Right forelimb (tissue), 1 donor: Measurements from ENCODE around the gene PARD3.
"Not testable (repeated sequence)": the region's sequence is repeated elsewhere in the genome, so short reads cannot be mapped to it uniquely, and the experiment has no call there.

Source experiments
- DNase-seq: peaks from one replicate; pipeline ENCODE4 v3.0.0-alpha.2; 2018

Gene PARD3

DNA sequence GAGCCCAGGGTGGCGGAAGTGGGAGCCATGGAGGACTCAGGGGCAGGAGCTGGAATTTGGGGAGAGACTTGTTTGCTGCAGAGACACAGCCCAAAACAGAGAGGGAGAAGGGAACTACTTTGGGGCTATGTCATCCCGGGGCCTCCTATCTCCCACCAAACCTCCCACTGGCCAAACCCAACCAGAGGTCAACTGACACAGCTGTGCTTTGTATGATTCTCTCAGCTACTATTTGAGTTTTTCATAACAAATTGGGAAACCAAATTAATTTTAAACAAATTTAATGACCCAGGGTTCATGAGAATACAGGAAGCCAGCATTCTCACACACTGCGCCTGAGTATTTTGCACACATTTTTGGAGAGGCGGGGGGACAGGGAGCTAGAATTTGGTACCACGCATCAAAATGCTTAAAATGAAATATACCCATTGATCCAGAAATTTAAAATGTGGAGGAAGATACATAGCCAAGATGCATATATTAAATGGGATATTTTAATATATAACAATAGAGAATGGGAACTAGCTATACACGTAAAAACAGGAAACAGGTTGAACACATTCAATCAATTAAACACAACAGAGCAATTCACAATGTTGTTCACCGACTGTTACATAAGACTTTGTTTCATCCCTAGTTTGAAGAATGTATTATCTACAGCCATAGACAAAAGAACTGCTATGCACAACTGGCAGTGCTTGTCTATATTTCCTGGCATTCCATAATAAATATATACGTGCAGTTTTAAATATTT, 105.3 kb downstream of the PARD3 start:
- no peak for DNase-seq

DNA sequence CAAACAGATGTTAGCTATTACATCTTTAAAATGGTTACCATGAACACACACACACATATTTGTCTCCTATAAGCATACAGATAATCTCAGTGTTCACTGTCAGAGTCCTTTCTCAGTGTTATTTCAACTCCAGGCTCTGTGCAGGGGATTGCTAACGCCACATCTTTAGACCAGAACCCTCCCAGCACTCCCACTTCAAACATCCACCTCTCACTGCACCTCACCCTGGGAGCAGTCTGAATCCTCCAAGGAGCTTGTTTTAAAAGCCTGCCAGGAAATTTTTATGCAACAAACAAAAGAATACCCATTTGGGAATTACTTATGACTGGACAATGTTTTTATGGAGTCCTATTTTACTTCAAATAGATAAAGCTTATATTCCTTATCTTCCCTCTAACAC, 107.4 kb downstream of the PARD3 start:
- no peak for DNase-seq

- DNase-seq, result not testable (repeated sequence)
Measured at GRCh38 chr10:34706992-34707391, 108.1 kb downstream of the PARD3 start.

GRCh38 chr10:34706147-34706546, 108.9 kb downstream of the PARD3 start:
- DNase-seq, result no peak

DNA sequence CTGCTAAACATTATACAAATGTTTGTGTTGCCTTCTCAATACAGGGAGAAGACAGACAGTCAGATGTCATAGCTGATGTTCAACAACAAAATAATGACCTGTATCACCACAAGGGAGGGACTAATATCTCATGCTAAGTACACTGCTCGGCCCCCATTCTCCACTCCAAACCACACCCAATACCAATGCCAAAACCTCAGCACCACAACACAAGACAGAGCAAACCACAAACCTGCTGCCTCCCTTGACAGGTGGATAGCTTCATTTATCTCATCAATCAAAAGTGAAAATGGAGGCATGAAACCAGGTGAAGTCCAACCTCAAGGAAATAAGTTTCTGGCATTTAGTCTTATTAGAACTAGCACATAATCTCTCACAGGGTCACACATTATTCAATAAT, 109.5 kb downstream of the PARD3 start:
- DNase-seq, result no peak

DNA sequence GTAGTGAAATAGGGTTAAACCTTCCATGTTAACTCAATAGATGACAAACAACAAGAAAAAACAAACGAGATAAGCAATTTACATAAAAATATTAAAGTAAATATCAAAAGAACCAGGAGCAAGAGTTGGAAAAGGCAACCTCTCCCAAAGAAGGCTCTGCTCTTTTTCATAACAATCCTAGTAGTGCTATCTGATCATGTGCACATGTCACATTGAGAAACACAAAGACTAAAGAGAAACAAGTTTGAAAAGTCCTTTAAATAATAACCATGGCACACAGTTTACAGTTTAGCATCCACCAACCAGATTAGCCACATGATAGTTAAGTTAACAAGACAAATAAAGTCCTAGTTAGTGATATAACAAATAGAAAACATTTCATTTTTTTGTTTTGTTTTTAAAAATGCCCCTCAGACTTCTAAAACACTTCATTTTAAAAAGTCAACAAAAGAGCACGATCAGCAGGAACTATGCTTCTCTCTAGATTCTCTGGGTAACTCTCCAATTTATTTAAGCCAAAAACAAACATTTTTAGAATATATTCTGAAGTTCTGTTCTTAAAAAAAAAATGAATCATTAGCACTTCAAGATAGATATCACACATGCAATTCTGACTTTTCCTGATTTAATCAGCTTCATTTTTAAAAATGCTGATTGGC, 110.4 kb downstream of the PARD3 start:
- DNase-seq, result no peak

DNA sequence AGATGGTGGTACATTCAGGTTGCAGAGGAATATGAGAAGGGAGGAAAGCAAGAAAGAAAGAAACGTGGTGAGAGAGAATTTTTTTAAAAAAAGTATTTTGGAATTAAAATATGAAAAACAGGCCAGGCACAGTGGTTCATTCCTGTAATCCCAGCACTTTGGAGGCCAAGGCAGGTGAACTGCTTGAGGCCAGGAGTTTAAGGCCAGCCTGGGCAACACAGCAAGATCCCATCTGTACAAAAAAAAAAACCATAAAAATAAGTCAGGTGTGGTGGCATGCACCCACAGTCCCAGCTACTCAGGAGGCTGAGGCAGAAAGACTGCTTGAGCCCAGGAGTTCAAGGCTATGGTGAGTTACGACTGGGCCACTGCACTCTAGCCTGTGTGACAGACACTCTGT, 112.1 kb downstream of the PARD3 start:
- DNase-seq, result no peak

GRCh38 chr10:34702093-34702937, 112.8 kb downstream of the PARD3 start:
- DNase-seq, result no peak

DNA sequence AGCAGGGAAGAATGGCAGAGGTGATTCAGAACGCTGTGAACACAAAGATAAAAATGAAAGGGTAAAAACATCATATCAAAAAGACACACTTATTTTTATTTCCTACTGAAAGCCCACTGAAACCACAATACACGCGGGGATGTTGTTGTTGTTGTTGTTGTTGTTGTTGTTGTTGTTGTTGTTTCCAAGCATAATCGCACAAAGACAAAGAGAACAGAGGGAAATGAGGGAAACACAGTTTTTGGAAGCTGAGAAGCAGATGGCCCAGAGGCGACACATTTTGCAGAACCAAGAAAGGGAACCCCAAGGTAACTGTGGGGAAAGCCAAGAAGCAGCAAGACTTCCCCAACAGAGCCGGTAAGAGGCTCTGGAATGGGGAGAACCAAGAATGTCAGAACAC, 113.9 kb downstream of the PARD3 start:
- no peak for DNase-seq

GRCh38 chr10:34700752-34701151, 114.3 kb downstream of the PARD3 start:
- not testable (repeated sequence) for DNase-seq

DNA sequence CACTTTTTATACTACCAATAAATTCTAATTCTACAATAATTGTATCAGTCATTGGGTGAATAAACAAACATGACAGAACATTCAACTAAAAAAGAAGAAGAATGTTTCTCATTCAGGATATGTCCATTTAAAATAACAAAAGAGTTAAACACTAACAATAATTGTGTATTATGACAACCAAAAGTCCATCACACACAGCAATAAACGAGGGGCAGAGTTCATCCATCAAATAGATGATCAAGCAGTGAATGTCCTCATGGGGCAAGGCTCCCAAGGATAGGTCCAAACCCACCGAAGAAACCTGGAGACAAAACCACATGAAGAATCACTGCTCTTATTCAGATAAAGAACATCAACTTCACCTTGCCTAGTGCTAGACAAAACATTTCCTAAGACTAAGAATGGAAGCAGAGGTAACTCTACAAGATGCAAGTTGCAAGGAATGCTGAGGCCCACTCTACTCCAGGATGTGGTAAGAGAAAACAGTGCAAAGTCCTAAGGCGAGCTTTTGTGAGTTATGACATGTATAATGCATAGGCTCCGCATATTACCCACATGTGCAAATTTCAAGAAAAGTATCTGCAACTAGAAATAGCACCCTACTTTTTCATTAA, 115.1 kb downstream of the PARD3 start:
- no peak for DNase-seq

GRCh38 chr10:34698979-34699378, 116.1 kb downstream of the PARD3 start:
- no peak for DNase-seq

DNA sequence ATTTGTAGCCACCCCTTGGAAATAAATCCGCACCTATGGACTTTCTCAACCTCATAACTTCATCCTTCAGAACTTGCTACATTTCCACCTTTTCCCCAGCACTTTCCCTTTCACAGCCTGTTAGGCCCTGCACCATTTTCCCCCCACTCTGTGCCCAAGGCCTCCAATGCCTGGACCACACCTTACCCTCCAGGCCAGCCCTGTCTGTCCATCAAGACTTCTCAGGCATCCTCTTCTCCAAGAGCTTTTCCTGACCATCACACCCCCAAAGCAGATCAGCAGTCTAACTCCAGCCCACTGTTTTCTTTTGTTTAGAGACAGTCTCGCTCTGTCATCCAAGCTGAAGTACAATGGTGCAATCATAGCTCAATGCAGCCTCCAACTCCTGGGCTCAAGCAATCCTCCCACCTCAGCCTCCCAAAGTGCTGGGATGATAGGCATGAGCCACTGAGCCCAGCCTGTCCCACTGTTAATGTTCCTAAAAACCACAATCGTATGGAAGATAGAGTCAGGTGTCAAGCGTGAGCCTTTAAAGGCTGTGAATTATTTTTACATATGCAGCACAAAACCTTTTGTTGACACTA, 116.8 kb downstream of the PARD3 start:
- DNase-seq, result no peak

DNA sequence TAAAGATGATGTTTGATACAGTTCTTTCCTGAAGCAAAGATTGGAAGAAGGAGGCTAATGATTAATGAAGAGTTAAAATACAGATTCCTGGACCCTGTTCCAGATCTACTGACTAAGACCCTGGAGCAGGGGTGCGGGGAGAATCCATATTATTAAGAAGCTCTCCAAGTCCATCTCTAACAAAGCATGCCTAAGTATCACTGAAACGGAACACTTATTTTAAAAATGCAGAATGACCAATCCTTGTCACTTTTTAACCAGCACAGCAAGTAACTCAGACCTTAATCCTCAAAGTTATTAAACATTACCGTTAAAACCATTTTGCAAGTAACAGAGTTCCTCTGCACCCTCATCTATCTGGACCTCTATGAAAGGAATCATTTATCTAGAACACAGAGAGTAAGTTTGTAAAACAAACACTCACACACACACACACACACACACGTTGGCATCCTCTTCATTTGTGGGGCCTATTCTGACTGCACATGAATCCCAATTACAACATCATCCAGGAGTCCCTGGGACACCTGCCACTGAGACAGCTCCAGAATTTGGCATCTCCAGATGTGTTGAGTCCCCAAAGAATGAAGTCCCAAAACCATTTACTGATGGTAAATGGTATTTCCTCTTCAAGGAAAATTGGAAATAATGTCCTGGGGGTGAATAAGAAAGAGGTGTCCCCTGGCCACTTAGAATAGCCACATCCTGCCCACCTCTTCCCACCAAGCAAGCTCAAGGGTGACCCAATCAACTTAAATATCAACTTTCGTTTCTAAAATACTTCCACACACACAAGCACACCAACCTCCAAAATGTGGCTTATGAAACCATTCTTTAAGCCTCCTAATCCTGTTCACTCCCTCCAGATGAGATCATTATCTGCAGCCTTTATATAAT, 117.5 kb downstream of the PARD3 start:
- DNase-seq, result no peak

DNA sequence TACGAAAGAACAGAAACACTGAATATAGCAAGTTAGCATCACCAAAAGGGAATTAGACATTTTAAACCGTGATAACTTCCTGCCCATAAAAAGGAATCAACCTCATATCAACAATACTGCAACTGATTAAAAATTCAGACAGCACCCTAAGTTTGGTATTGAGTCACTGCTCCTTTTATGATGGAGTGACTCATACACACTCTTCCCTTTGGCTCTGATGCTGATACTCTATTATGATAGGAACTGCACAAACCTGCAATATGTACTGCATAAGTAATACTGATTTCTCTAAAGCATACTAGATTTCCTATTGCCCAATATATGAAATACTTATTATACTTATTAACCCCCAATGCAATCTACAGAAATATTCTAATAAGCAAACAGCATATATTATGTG, 118.7 kb downstream of the PARD3 start:
- no peak for DNase-seq

GRCh38 chr10:34690383-34691049, 124.6 kb downstream of the PARD3 start:
- DNase-seq, result no peak

- DNase-seq, result no peak
Measured at GRCh38 chr10:34689053-34689452, 126.0 kb downstream of the PARD3 start.

- DNase-seq, result no peak
Measured at GRCh38 chr10:34687434-34688210, 127.5 kb downstream of the PARD3 start.

- DNase-seq, result no peak
Measured at GRCh38 chr10:34682580-34682979, 132.5 kb downstream of the PARD3 start.

- no peak for DNase-seq
Measured at GRCh38 chr10:34681933-34682332, 133.2 kb downstream of the PARD3 start.
